22Rv1 (cell line): ENCODE results near the gene COIL.

Experiments used
- CTCF ChIP-seq: fragments of 450-650 bp; IDR thresholded peaks from 2 replicates; pipeline ENCODE4 v1.5.1; 2017; ENCODE audit warnings: mild to moderate bottlenecking
- ZFX ChIP-seq: fragments of 450-650 bp; IDR thresholded peaks from 2 replicates; pipeline ENCODE4 v1.6.1; 2017; ENCODE audit warnings: antibody characterized with exemption, borderline replicate concordance

DNA sequence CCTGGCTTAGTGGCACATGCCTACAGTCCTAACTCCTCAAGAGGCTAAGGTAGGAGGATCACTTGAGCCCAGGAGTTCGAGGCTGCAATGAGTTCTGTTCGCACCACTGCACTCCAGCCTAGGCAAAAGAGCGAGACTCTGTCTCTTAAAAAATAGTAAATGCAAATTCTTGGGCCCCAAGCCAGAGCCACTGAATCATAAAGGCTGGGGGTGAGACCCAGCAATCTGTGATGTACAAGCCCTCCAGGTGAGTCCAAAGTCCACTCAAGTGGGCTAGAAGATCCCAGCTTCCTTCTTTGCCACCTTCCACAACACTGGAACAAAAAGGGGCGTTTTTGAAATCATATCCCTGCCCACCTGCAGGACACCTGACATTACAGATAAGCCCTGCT is 63.9 kb downstream of the COIL start:
- TF ChIP-seq CTCF: no peak
- no peak for TF ChIP-seq ZFX
